ENCODE measurements around the gene MYADM.

Gene MYADM

DNA sequence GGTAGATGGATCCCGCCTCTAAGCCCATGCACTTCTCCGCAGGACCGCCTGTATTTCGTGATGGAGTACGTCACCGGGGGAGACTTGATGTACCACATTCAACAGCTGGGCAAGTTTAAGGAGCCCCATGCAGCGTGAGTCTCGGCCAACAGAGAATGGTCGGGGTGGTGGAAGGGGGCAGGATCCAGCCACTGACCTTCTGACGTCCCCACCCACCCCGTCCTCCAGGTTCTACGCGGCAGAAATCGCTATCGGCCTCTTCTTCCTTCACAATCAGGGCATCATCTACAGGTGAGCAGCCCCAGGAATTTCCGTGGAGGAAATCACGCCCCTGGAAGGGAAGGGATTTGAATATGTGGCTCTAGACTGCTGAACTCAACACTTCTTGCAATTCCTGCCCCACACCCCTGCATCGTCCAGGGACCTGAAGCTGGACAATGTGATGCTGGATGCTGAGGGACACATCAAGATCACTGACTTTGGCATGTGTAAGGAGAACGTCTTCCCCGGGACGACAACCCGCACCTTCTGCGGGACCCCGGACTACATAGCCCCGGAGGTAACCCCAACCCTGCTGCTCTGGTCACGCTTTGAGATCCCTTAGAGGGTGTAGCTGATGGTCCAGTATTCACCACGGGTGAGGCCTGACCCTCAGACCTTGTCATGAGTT, 32.6 kb downstream of the MYADM start:
- DNase-seq (ENCODE audit: extremely low read depth, low read depth) = no peak
- TF ChIP-seq, protein P1, sequence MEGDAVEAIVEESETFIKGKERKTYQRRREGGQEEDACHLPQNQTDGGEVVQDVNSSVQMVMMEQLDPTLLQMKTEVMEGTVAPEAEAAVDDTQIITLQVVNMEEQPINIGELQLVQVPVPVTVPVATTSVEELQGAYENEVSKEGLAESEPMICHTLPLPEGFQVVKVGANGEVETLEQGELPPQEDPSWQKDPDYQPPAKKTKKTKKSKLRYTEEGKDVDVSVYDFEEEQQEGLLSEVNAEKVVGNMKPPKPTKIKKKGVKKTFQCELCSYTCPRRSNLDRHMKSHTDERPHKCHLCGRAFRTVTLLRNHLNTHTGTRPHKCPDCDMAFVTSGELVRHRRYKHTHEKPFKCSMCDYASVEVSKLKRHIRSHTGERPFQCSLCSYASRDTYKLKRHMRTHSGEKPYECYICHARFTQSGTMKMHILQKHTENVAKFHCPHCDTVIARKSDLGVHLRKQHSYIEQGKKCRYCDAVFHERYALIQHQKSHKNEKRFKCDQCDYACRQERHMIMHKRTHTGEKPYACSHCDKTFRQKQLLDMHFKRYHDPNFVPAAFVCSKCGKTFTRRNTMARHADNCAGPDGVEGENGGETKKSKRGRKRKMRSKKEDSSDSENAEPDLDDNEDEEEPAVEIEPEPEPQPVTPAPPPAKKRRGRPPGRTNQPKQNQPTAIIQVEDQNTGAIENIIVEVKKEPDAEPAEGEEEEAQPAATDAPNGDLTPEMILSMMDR (IDR thresholded peaks at IDR 0.05; ENCODE audit: low read depth, low read length, missing control alignments) = no peak
- H3K4me3 ChIP-seq (replicated peaks; ENCODE audit: low read depth, low read length) = no peak overlapping the region

DNA sequence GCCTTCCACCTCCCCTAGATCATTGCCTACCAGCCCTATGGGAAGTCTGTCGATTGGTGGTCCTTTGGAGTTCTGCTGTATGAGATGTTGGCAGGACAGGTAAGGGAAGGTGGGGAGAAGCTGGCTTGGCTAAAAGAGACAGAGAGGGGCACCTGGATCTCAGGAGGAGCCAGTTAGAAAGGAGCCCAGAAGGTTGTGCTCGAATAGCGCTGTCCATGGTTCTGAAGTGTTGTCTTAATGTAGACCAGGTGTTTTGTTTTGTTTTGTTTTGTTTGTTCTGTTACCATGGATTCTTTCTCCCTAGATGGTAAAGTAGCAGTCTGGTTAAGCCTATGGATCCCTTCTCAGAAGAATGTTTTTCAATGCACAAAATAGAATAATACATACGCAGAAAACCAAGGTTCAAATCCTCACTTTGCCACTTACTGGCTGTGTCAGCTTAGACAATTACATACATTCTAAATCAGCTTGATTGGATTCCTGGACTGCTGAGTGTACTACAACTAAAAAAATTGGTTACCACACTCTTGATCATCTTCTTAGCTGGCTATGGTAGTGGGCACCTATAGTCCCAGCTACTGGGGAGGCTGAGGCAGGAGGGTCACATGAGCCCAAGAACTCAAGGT, 35.5 kb downstream of the MYADM start:
- TF ChIP-seq, protein P1 (IDR thresholded peaks at IDR 0.05; ENCODE audit: low read depth, low read length, missing control alignments) = no peak
- no peak overlapping the region for H3K4me3 ChIP-seq (replicated peaks; ENCODE audit: low read depth, low read length)
- DNase-seq (ENCODE audit: extremely low read depth, low read depth) = peak; percentile 45

DNA sequence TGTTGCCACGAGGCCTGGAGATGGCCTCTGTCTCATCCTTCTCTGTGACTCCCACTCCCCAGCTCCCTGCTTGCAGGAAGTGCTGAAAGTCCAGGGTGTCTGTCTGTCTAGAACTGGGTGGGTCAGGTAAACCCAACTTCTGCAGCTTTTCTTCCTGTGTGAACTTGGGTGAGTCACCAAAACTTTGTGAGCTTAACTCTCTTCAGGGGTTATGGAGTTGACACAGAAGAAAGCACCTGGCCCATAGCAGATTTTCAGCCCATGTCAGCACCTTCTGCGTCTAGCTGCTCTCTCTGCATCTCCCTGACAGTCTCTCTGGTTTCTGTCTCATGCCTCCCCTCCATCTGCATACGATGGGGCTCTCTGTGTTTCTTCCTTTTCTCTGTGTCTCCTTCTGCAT, 37.2 kb downstream of the MYADM start:
- H3K4me3 ChIP-seq (replicated peaks; ENCODE audit: low read depth, low read length) = no peak overlapping the region
- TF ChIP-seq, protein P1 (IDR thresholded peaks at IDR 0.05; ENCODE audit: low read depth, low read length, missing control alignments) = no peak
- DNase-seq (ENCODE audit: extremely low read depth, low read depth) = no peak

DNA sequence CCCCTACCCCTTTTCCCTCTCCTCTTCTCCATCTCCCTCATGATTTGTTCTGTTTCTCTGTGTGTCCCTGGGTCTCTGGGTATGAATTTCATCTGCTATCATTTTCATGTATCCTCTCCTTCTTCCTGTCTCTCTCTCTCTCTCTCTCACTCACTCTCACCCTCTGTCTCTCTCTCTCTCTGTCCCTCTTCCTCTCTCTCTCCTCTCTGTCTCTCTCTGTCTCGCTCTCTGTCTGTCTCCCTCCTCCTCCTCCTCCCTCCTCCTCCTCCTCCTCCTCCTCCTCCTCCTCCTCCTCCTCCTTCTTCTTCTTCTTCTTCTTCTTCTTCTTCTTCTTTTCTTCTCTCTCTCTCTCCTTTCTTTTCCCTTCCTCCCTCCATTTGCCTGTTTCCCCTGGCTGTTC, 38.1 kb downstream of the MYADM start:
- DNase-seq (ENCODE audit: extremely low read depth, low read depth) = no peak
- TF ChIP-seq, protein P1 (IDR thresholded peaks at IDR 0.05; ENCODE audit: low read depth, low read length, missing control alignments) = no peak
- H3K4me3 ChIP-seq (replicated peaks; ENCODE audit: low read depth, low read length) = no peak overlapping the region

DNA sequence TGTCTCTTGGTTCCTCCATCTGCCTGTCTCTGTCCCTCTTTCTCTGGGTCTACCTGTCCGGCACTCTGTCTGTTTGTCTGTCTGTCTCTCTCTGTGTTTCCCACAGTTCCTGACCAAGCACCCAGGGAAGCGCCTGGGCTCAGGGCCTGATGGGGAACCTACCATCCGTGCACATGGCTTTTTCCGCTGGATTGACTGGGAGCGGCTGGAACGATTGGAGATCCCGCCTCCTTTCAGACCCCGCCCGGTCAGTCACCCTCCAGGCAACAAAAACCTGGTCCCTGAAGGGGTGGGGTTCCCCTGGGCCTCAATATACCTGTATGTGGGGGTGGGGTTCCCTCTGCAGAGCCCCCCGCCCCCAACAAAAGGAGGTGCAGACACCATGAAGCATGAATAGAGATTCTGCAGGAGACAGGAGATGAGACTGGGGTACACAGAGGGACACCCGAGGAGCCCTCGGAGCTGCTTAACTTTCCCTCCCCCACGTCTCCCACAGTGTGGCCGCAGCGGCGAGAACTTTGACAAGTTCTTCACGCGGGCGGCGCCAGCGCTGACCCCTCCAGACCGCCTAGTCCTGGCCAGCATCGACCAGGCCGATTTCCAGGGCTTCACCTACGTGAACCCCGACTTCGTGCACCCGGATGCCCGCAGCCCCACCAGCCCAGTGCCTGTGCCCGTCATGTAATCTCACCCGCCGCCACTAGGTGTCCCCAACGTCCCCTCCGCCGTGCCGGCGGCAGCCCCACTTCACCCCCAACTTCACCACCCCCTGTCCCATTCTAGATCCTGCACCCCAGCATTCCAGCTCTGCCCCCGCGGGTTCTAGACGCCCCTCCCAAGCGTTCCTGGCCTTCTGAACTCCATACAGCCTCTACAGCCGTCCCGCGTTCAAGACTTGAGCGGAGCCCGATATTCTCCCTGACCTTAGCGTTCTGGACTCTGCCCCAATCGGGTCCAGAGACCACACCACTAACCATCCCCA, 38.8 kb downstream of the MYADM start:
- no peak overlapping the region for H3K4me3 ChIP-seq (replicated peaks; ENCODE audit: low read depth, low read length)
- DNase-seq (ENCODE audit: extremely low read depth, low read depth) = no peak
- TF ChIP-seq, protein P1 (IDR thresholded peaks at IDR 0.05; ENCODE audit: low read depth, low read length, missing control alignments) = peak; percentile 85

DNA sequence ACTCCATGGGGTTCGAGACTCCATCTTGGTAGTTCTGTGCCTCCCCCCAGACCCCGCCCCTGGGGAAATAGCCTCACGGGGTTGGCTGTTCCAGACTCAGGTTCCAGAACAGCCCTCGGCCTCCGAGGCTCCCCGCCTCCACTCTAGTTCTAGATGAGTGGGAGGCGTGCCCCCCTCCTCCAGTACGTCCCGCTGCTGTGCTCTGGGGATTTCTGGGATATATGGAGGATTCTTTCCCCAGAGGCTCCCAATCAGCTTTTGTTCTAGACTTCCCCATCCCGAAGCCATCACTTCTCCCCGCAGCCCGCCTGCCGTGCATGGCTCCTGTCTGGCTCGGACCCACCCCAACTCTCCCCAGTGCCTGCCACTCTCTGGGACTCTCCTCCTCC, 39.5 kb downstream of the MYADM start:
- no peak for DNase-seq (ENCODE audit: extremely low read depth, low read depth)

More for the DNA sequence above, 39.5 kb downstream of the MYADM start:
- TF ChIP-seq, protein P1 (IDR thresholded peaks at IDR 0.05; ENCODE audit: low read depth, low read length, missing control alignments) = no peak
- H3K4me3 ChIP-seq (replicated peaks; ENCODE audit: low read depth, low read length) = no peak overlapping the region

Data from HFF-Myc (cell line).